HepG2 (cell line): ENCODE results near the gene GRIN3B. TPM values are rescaled to one million over a fixed set of nuclear protein-coding genes. Genes with fewer than 3 reads are reported as not detected.

Source experiments
- BCL3 ChIP-seq: sonication (generic); formaldehyde crosslinking; IDR thresholded peaks from 2 replicates; pipeline ENCODE4 v1.5.1; 2020; ENCODE audit warnings: mild to moderate bottlenecking, missing genetic modification reagents, moderate library complexity
- CERS6 ChIP-seq: sonication (generic); formaldehyde crosslinking; IDR thresholded peaks from 2 replicates; pipeline ENCODE4 v1.5.0; 2020; ENCODE audit warnings: missing genetic modification reagents
- ELF1 ChIP-seq: sonication (generic); formaldehyde crosslinking; IDR thresholded peaks from 2 replicates; pipeline ENCODE4 v1.4.0; 2020; ENCODE audit warnings: missing genetic modification reagents
- GPN1 ChIP-seq: sonication (generic); formaldehyde crosslinking; IDR thresholded peaks from 2 replicates; pipeline ENCODE4 v1.5.1; 2020; ENCODE audit warnings: missing genetic modification reagents, borderline replicate concordance
- HNF1A ChIP-seq, 2 experiments: sonication (generic) in 1 of 2; formaldehyde crosslinking in 1 of 2; IDR thresholded peaks; 2 replicates each; pipeline versions ENCODE4 v1.4.0 to v1.6.1; 2016 to 2020; ENCODE audit warnings: borderline replicate concordance in 1 of 2, low read depth in 1 of 2, mild to moderate bottlenecking in 1 of 2, missing genetic modification reagents in 1 of 2
- ISX ChIP-seq: sonication (generic); formaldehyde crosslinking; conservative IDR thresholded peaks from 2 replicates; pipeline ENCODE4 v1.5.0; 2020; ENCODE audit warnings: missing genetic modification reagents
- JARID2 ChIP-seq: sonication (generic); formaldehyde crosslinking; IDR thresholded peaks from 2 replicates; pipeline ENCODE4 v1.8.1; 2023; ENCODE audit warnings: missing genetic modification reagents, inconsistent platforms; ENCODE audit not compliant: insufficient replicate concordance
- JUND ChIP-seq: sonication (generic); formaldehyde crosslinking; IDR thresholded peaks from 2 replicates; pipeline ENCODE4 v1.8.0; 2022; ENCODE audit warnings: mild to moderate bottlenecking, missing genetic modification reagents
- MAFF ChIP-seq: IDR thresholded peaks from 2 replicates; pipeline ENCODE4 v1.6.1; 2011; ENCODE audit warnings: low read depth, low read length, improper control_type of control experiment
- MAFK ChIP-seq, 2 experiments: IDR thresholded peaks in 1 of 2; conservative IDR thresholded peaks in 1 of 2; 2 replicates each; pipeline ENCODE4 v1.6.1; 2011; ENCODE audit warnings: improper control_type of control experiment in 2 of 2, low read length in 2 of 2
- MATR3 ChIP-seq: sonication (generic); formaldehyde crosslinking; IDR thresholded peaks from 2 replicates; pipeline ENCODE4 v1.4.0; 2020; ENCODE audit warnings: missing genetic modification reagents
- NCOA5 ChIP-seq: sonication (generic); formaldehyde crosslinking; IDR thresholded peaks from 2 replicates; pipeline ENCODE4 v1.4.0; 2020; ENCODE audit warnings: missing genetic modification reagents
- PHF21A ChIP-seq: sonication (generic); formaldehyde crosslinking; IDR thresholded peaks from 2 replicates; pipeline ENCODE4 v1.5.0; 2020; ENCODE audit warnings: mild to moderate bottlenecking, missing genetic modification reagents
- POGZ ChIP-seq: sonication (generic); formaldehyde crosslinking; IDR thresholded peaks from 2 replicates; pipeline ENCODE4 v1.4.0; 2020; ENCODE audit warnings: mild to moderate bottlenecking, missing genetic modification reagents
- PPARG ChIP-seq: conservative IDR thresholded peaks from 2 replicates; pipeline ENCODE4 v1.6.1; 2016; ENCODE audit warnings: missing biosample characterization, missing genetic modification reagents
- PREB ChIP-seq: sonication (generic); formaldehyde crosslinking; IDR thresholded peaks from 2 replicates; pipeline ENCODE4 v1.4.0; 2020; ENCODE audit warnings: missing genetic modification reagents
- RNF2 ChIP-seq: fragments of 450-650 bp; conservative IDR thresholded peaks from 2 replicates; pipeline ENCODE4 v1.6.1; 2016; ENCODE audit warnings: low read depth
- SIN3B ChIP-seq: fragments of 150-350 bp; IDR thresholded peaks from 2 replicates; pipeline ENCODE4 v1.6.1; 2014; ENCODE audit warnings: low read length
- THAP11 ChIP-seq: IDR thresholded peaks from 2 replicates; pipeline ENCODE4 v1.6.1; 2016; ENCODE audit warnings: missing biosample characterization, missing genetic modification reagents
- ZBTB8A ChIP-seq: sonication (generic); formaldehyde crosslinking; IDR thresholded peaks from 2 replicates; pipeline ENCODE4 v1.4.0; 2020; ENCODE audit warnings: mild to moderate bottlenecking, low read depth, missing genetic modification reagents, borderline replicate concordance
- ZNF282 ChIP-seq: fragments of 450-650 bp; IDR thresholded peaks from 2 replicates; pipeline ENCODE4 v1.6.1; 2018; ENCODE audit not compliant: partially characterized antibody
- ZNF614 ChIP-seq: IDR thresholded peaks from 2 replicates; pipeline ENCODE4 v1.6.1; 2018; ENCODE audit warnings: missing biosample characterization, missing genetic modification reagents, inconsistent platforms, borderline replicate concordance
- ZNF737 ChIP-seq: sonication (generic); formaldehyde crosslinking; IDR thresholded peaks from 2 replicates; pipeline ENCODE4 v1.5.0; 2020; ENCODE audit warnings: missing genetic modification reagents, mild to moderate bottlenecking, borderline replicate concordance
- ZNF776 ChIP-seq: sonication (generic); formaldehyde crosslinking; IDR thresholded peaks from 2 replicates; pipeline ENCODE4 v1.4.0; 2020; ENCODE audit warnings: mild to moderate bottlenecking, missing genetic modification reagents
- ZSCAN29 ChIP-seq: sonication (generic); formaldehyde crosslinking; conservative IDR thresholded peaks from 2 replicates; pipeline ENCODE4 v1.4.0; 2020; ENCODE audit warnings: mild to moderate bottlenecking, missing genetic modification reagents
- polyA plus RNA-seq, 8 experiments: library from polyadenylated mRNA; depleted of rRNA in 3 of 8; stranded (reverse) in 7 of 8; unstranded in 1 of 8; fragments of >200 nt; fragmentation: Illumina TruSeq in 4 of 8; extraction: Trizol in 4 of 8; gene quantifications; 2 replicates each; pipeline versions ENCODE4 v1.2.1 to v1.2.3, GENCODE V29; 2011 to 2016; ENCODE audit warnings: low read depth in 4 of 8, missing spikeins in 1 of 8, mixed read lengths in 1 of 8; ENCODE audit not compliant: insufficient read depth in 1 of 8
- total RNA-seq, 5 experiments: library from RNA; depleted of rRNA; stranded (reverse); fragments of >200 nt; fragmentation: Illumina TruSeq; extraction: Trizol; gene quantifications; 2 replicates each; pipeline ENCODE4 v1.2.3, GENCODE V29; 2016; ENCODE audit warnings: low read depth in 1 of 5

The GRIN3B gene
- total and polyA plus RNA-seq, 2 of the 13 experiments (the other 11 are each of a cell fraction or from before 2014, with no cell fraction given), result 0.07 to 0.20 TPM

- TF ChIP-seq ZBTB8A (CRISPR knock-in tag) (no peak), GPN1 (CRISPR knock-in tag) (no peak), MAFF (no peak), PHF21A (CRISPR knock-in tag) (peak; percentile 99), MAFK (conservative IDR thresholded peaks at IDR 0.05 in 1 of 2, IDR thresholded peaks at IDR 0.05 in 1 of 2; ENCODE audit: low read length in 2 of 2) (no peak), THAP11 (0 out of 2 replicates have a peak, but pooled peaks have one; percentile 15), ISX (no peak), BCL3 (CRISPR knock-in tag) (peak; percentile 69), NCOA5 (CRISPR knock-in tag) (no peak), ZNF737 (CRISPR knock-in tag) (no peak), JARID2 (CRISPR knock-in tag) (no peak), SIN3B (no peak), JUND (CRISPR knock-in tag) (no peak; the same call in 1 of the 2 replicates), HNF1A (IDR thresholded peaks at IDR 0.05; ENCODE audit: low read depth) (no peak), HNF1A (CRISPR knock-in tag; IDR thresholded peaks at IDR 0.05; ENCODE audit: borderline replicate concordance) (peak; percentile 38; the same call in 1 of the 2 replicates), ZNF776 (CRISPR knock-in tag) (no peak), ZSCAN29 (peak; percentile 63; the same call in 1 of the 2 replicates), POGZ (CRISPR knock-in tag) (no peak; the same call in 1 of the 2 replicates), PPARG (CRISPR knock-in tag) (peak; percentile 96), RNF2 (no peak; the same call in 1 of the 2 replicates), MATR3 (no peak), ELF1 (0 out of 2 replicates have a peak, but pooled peaks have one; percentile 41), ZNF282 (no peak), ZNF614 (0 out of 2 replicates have a peak, but pooled peaks have one; percentile 50), PREB (CRISPR knock-in tag) (no peak), CERS6 (no peak)
These were observed 6.8 kb upstream of the GRIN3B start (continued) for GRCh38 chr19:993361-993830.
